ENCODE data around the gene PIP4K2C.

PIP4K2C gene

GRCh38 chr12:57609781-57610553 lies 19.0 kb downstream of the PIP4K2C start:
- 2 to 3% methylated on average over 34 of the region's 34 CpGs for WGBS, 2 experiments
- Histone ChIP-seq H3K36me3 (ENCODE audit: control insufficient read depth, insufficient read depth, low read length) (peaks cover 4% of the 10 kb centered on the region), H3K27ac (ENCODE audit: insufficient read depth, low read depth, low read length, poor library complexity, severe bottlenecking) (no peak overlapping the region), H3K27me3 (ENCODE audit: control insufficient read depth, insufficient read depth, low read length, poor library complexity, severe bottlenecking) (peaks cover 23% of the 10 kb centered on the region), H3K4me1 (ENCODE audit: control insufficient read depth, insufficient read depth, low read length) (peaks cover 10% of the 10 kb centered on the region), H3K4me3 (ENCODE audit: insufficient read depth, low read depth, low read length) (peak overlapping the region; percentile 63), H3K9me3 (ENCODE audit: control insufficient read depth, low read length) (no peaks in the 10 kb centered on the region)

GRCh38 chr12:57610554-57611107 lies 19.6 kb downstream of the PIP4K2C start:
- 0 to 1% methylated on average over 29 of the region's 29 CpGs for WGBS, 2 experiments

GRCh38 chr12:57611108-57611826 lies 20.3 kb downstream of the PIP4K2C start, which contains the start of gene ARHGEF25:
Gene ARHGEF25, plus strand, starts transcription at chr12:57611435. Its CDS starts 460 bp downstream, at chr12:57611895.
- WGBS, 2 experiments, result 0% methylated on average over 50 to 54 of the region's 55 CpGs
- no peaks in the 10 kb centered on the region for H3K9me3 ChIP-seq (ENCODE audit: control insufficient read depth, low read length)

More at GRCh38 chr12:57610554-57611107, 19.6 kb downstream of the PIP4K2C start:
- Histone ChIP-seq H3K4me1 (ENCODE audit: control insufficient read depth, insufficient read depth, low read length) (peaks cover 10% of the 10 kb centered on the region), H3K4me3 (ENCODE audit: insufficient read depth, low read depth, low read length) (peak overlapping the region; percentile 63), H3K9me3 (ENCODE audit: control insufficient read depth, low read length) (no peaks in the 10 kb centered on the region), H3K27ac (ENCODE audit: insufficient read depth, low read depth, low read length, poor library complexity, severe bottlenecking) (no peak overlapping the region), H3K27me3 (ENCODE audit: control insufficient read depth, insufficient read depth, low read length, poor library complexity, severe bottlenecking) (peaks cover 23% of the 10 kb centered on the region), H3K36me3 (ENCODE audit: control insufficient read depth, insufficient read depth, low read length) (peaks cover 4% of the 10 kb centered on the region)

GRCh38 chr12:57611827-57612710 lies 21.1 kb downstream of the PIP4K2C start:
- peaks cover 28% of the 10 kb centered on the region for H3K27me3 ChIP-seq (ENCODE audit: control insufficient read depth, insufficient read depth, low read length, poor library complexity, severe bottlenecking)
- H3K36me3 ChIP-seq (ENCODE audit: control insufficient read depth, insufficient read depth, low read length), result peaks cover 4% of the 10 kb centered on the region
- H3K4me1 ChIP-seq (ENCODE audit: control insufficient read depth, insufficient read depth, low read length), result peaks cover 10% of the 10 kb centered on the region
- no peaks in the 10 kb centered on the region for H3K9me3 ChIP-seq (ENCODE audit: control insufficient read depth, low read length)
- WGBS, 2 experiments, result 11 to 12% methylated on average over 21 to 23 of the region's 23 CpGs
- H3K4me3 ChIP-seq (ENCODE audit: insufficient read depth, low read depth, low read length), result peak overlapping the region; percentile 63
- H3K27ac ChIP-seq (ENCODE audit: insufficient read depth, low read depth, low read length, poor library complexity, severe bottlenecking), result no peak overlapping the region

More at GRCh38 chr12:57611108-57611826, 20.3 kb downstream of the PIP4K2C start, which contains the start of gene ARHGEF25:
- Histone ChIP-seq H3K36me3 (ENCODE audit: control insufficient read depth, insufficient read depth, low read length) (peaks cover 4% of the 10 kb centered on the region), H3K27ac (ENCODE audit: insufficient read depth, low read depth, low read length, poor library complexity, severe bottlenecking) (no peak within 1 kb of the TSS), H3K4me3 (ENCODE audit: insufficient read depth, low read depth, low read length) (peak within 1 kb of the TSS; percentile 63), H3K4me1 (ENCODE audit: control insufficient read depth, insufficient read depth, low read length) (peaks cover 10% of the 10 kb centered on the region), H3K27me3 (ENCODE audit: control insufficient read depth, insufficient read depth, low read length, poor library complexity, severe bottlenecking) (peaks cover 28% of the 10 kb centered on the region)

- Histone ChIP-seq H3K36me3 (ENCODE audit: control insufficient read depth, insufficient read depth, low read length) (peaks cover 4% of the 10 kb centered on the region), H3K27me3 (ENCODE audit: control insufficient read depth, insufficient read depth, low read length, poor library complexity, severe bottlenecking) (peaks cover 36% of the 10 kb centered on the region), H3K4me1 (ENCODE audit: control insufficient read depth, insufficient read depth, low read length) (peaks cover 10% of the 10 kb centered on the region), H3K4me3 (ENCODE audit: insufficient read depth, low read depth, low read length) (peak overlapping the region; percentile 63), H3K9me3 (ENCODE audit: control insufficient read depth, low read length) (no peaks in the 10 kb centered on the region), H3K27ac (ENCODE audit: insufficient read depth, low read depth, low read length, poor library complexity, severe bottlenecking) (no peak overlapping the region)
- WGBS, 2 experiments, result 93 to 94% methylated on average over 10 of the region's 10 CpGs
These were observed 21.9 kb downstream of the PIP4K2C start for GRCh38 chr12:57612711-57613426.

GRCh38 chr12:57613427-57614109 lies 22.6 kb downstream of the PIP4K2C start:
- peaks cover 10% of the 10 kb centered on the region for H3K4me1 ChIP-seq (ENCODE audit: control insufficient read depth, insufficient read depth, low read length)
- H3K9me3 ChIP-seq (ENCODE audit: control insufficient read depth, low read length), result no peaks in the 10 kb centered on the region
- peaks cover 4% of the 10 kb centered on the region for H3K36me3 ChIP-seq (ENCODE audit: control insufficient read depth, insufficient read depth, low read length)
- peaks cover 43% of the 10 kb centered on the region for H3K27me3 ChIP-seq (ENCODE audit: control insufficient read depth, insufficient read depth, low read length, poor library complexity, severe bottlenecking)
- no peak overlapping the region for H3K4me3 ChIP-seq (ENCODE audit: insufficient read depth, low read depth, low read length)
- 89 to 93% methylated on average over 10 of the region's 10 CpGs for WGBS, 2 experiments
- no peak overlapping the region for H3K27ac ChIP-seq (ENCODE audit: insufficient read depth, low read depth, low read length, poor library complexity, severe bottlenecking)

GRCh38 chr12:57614178-57614947 lies 23.4 kb downstream of the PIP4K2C start:
- Histone ChIP-seq H3K27ac (ENCODE audit: insufficient read depth, low read depth, low read length, poor library complexity, severe bottlenecking) (no peak overlapping the region), H3K9me3 (ENCODE audit: control insufficient read depth, low read length) (no peaks in the 10 kb centered on the region), H3K4me1 (ENCODE audit: control insufficient read depth, insufficient read depth, low read length) (peaks cover 10% of the 10 kb centered on the region), H3K36me3 (ENCODE audit: control insufficient read depth, insufficient read depth, low read length) (no peaks in the 10 kb centered on the region), H3K4me3 (ENCODE audit: insufficient read depth, low read depth, low read length) (no peak overlapping the region), H3K27me3 (ENCODE audit: control insufficient read depth, insufficient read depth, low read length, poor library complexity, severe bottlenecking) (peaks cover 51% of the 10 kb centered on the region)
- WGBS, 2 experiments, result 71 to 73% methylated on average over 14 of the region's 14 CpGs

GRCh38 chr12:57614948-57615500 lies 24.0 kb downstream of the PIP4K2C start:
- H3K27ac ChIP-seq (ENCODE audit: insufficient read depth, low read depth, low read length, poor library complexity, severe bottlenecking), result no peak overlapping the region
- H3K9me3 ChIP-seq (ENCODE audit: control insufficient read depth, low read length), result no peaks in the 10 kb centered on the region
- no peak overlapping the region for H3K4me3 ChIP-seq (ENCODE audit: insufficient read depth, low read depth, low read length)
- WGBS, 2 experiments, result 86 to 88% methylated on average over 11 of the region's 11 CpGs
- peaks cover 7% of the 10 kb centered on the region for H3K4me1 ChIP-seq (ENCODE audit: control insufficient read depth, insufficient read depth, low read length)
- peaks cover 54% of the 10 kb centered on the region for H3K27me3 ChIP-seq (ENCODE audit: control insufficient read depth, insufficient read depth, low read length, poor library complexity, severe bottlenecking)
- no peaks in the 10 kb centered on the region for H3K36me3 ChIP-seq (ENCODE audit: control insufficient read depth, insufficient read depth, low read length)
